H9 (cell line): ENCODE measurements around the gene SLC35A2. TPM values are rescaled to one million over a fixed set of nuclear protein-coding genes. Genes with fewer than 3 reads are reported as not detected.

ENCODE experiments used
- DNase-seq: peaks from one replicate; pipeline ENCODE4 v3.0.0-alpha.2; 2017
- H2AFZ ChIP-seq: one replicate; pipeline ENCODE4 v1.6.1; 2013; ENCODE audit warnings: mild to moderate bottlenecking, low read length, control low read depth, moderate library complexity
- H2AK5ac ChIP-seq: 2 replicates; pipeline ENCODE4 v1.6.1; 2013; ENCODE audit warnings: low read length, control low read depth, mixed read lengths; ENCODE audit not compliant: insufficient read length
- H2BK120ac ChIP-seq: one replicate; pipeline ENCODE4 v1.6.1; 2013; ENCODE audit warnings: low read depth, mild to moderate bottlenecking, low read length, control low read depth, inconsistent platforms; ENCODE audit not compliant: poor library complexity, severe bottlenecking
- H2BK12ac ChIP-seq: 2 replicates; pipeline ENCODE4 v1.6.1; 2013; ENCODE audit warnings: low read length, control low read depth, mixed read lengths, low read depth; ENCODE audit not compliant: insufficient read length
- H2BK15ac ChIP-seq: 2 replicates; pipeline ENCODE4 v1.6.1; 2013; ENCODE audit warnings: low read depth, low read length, control low read depth
- H2BK20ac ChIP-seq: one replicate; pipeline ENCODE4 v1.6.1; 2013; ENCODE audit warnings: low read depth, mild to moderate bottlenecking, low read length, control low read depth, inconsistent platforms; ENCODE audit not compliant: poor library complexity, severe bottlenecking
- H2BK5ac ChIP-seq: 2 replicates; pipeline ENCODE4 v1.6.1; 2013; ENCODE audit warnings: low read length, control low read depth, mixed read lengths; ENCODE audit not compliant: insufficient read length
- H3K14ac ChIP-seq: 2 replicates; pipeline ENCODE4 v1.6.1; 2013; ENCODE audit warnings: low read length, control low read depth; ENCODE audit not compliant: insufficient read depth
- H3K18ac ChIP-seq: 2 replicates; pipeline ENCODE4 v1.6.1; 2013; ENCODE audit warnings: low read depth, mild to moderate bottlenecking, mixed read lengths, low read length, control low read depth; ENCODE audit not compliant: insufficient read length
- H3K23ac ChIP-seq: 2 replicates; pipeline ENCODE4 v1.6.1; 2013; ENCODE audit warnings: low read length, control low read depth, mixed read lengths, low read depth; ENCODE audit not compliant: insufficient read length
- H3K23me2 ChIP-seq: 2 replicates; pipeline ENCODE4 v1.6.1; 2013; ENCODE audit warnings: low read depth, mild to moderate bottlenecking, mixed read lengths, low read length, control low read depth; ENCODE audit not compliant: insufficient read length, poor library complexity, severe bottlenecking
- H3K27ac ChIP-seq: 2 replicates; pipeline ENCODE4 v1.5.1; 2013; ENCODE audit warnings: low read length, control low read depth, mixed read lengths, low read depth; ENCODE audit not compliant: insufficient read length
- H3K27me3 ChIP-seq: 2 replicates; pipeline ENCODE4 v1.6.1; 2013; ENCODE audit warnings: low read length, control low read depth, inconsistent platforms; ENCODE audit not compliant: insufficient read depth
- H3K4ac ChIP-seq: 2 replicates; pipeline ENCODE4 v1.6.1; 2013; ENCODE audit warnings: low read depth, mild to moderate bottlenecking, control low read depth, inconsistent platforms, low read length, moderate library complexity
- H3K4me1 ChIP-seq: 2 replicates; pipeline ENCODE4 v1.6.1; 2013; ENCODE audit warnings: low read length, control low read depth, inconsistent platforms; ENCODE audit not compliant: insufficient read depth
- H3K4me2 ChIP-seq: 2 replicates; pipeline ENCODE4 v1.6.1; 2013; ENCODE audit warnings: low read length, control low read depth, mixed read lengths; ENCODE audit not compliant: insufficient read length, insufficient read depth
- H3K56ac ChIP-seq: 2 replicates; pipeline ENCODE4 v1.6.1; 2013; ENCODE audit warnings: low read depth, mild to moderate bottlenecking, mixed read lengths, low read length, control low read depth; ENCODE audit not compliant: insufficient read length
- H3K79me1 ChIP-seq: 2 replicates; pipeline ENCODE4 v1.6.1; 2013; ENCODE audit warnings: low read depth, mild to moderate bottlenecking, moderate library complexity, low read length, control low read depth, inconsistent platforms; ENCODE audit not compliant: insufficient read depth, poor library complexity, severe bottlenecking
- H3K79me2 ChIP-seq: 2 replicates; pipeline ENCODE4 v1.6.1; 2013; ENCODE audit warnings: low read length, control low read depth, inconsistent platforms; ENCODE audit not compliant: insufficient read depth
- H3K9ac ChIP-seq: 2 replicates; pipeline ENCODE4 v1.6.1; 2013; ENCODE audit warnings: low read length, control low read depth, mixed read lengths; ENCODE audit not compliant: insufficient read length; ENCODE audit errors: extremely low read depth
- H3K9me3 ChIP-seq: one replicate; pipeline ENCODE4 v1.6.1; 2013; ENCODE audit warnings: low read depth, low read length, inconsistent platforms; ENCODE audit not compliant: control insufficient read depth
- H3T11ph ChIP-seq: one replicate; pipeline ENCODE4 v1.6.1; 2013; ENCODE audit warnings: mild to moderate bottlenecking, low read length, control low read depth, inconsistent platforms
- H4K20me1 ChIP-seq: one replicate; pipeline ENCODE4 v1.6.1; 2013; ENCODE audit not compliant: control insufficient read depth, insufficient read length, insufficient read depth
- H4K5ac ChIP-seq: 2 replicates; pipeline ENCODE4 v1.6.1; 2013; ENCODE audit warnings: low read depth, mild to moderate bottlenecking, mixed read lengths, low read length, control low read depth; ENCODE audit not compliant: insufficient read length
- H4K8ac ChIP-seq: replicated peaks from 2 replicates; pipeline ENCODE4 v1.6.1; 2013; ENCODE audit warnings: low read length, control low read depth, mixed read lengths, low read depth; ENCODE audit not compliant: insufficient read length
- H4K91ac ChIP-seq: 2 replicates; pipeline ENCODE4 v1.6.1; 2013; ENCODE audit warnings: low read depth, mild to moderate bottlenecking, moderate library complexity, mixed read lengths, low read length, control low read depth; ENCODE audit not compliant: insufficient read length
- H3K27ac Mint-ChIP-seq, 3 experiments: 2 replicates in 2 of 3; 3 replicates in 1 of 3; pipeline ENCODE4 v1.8.0; 2020 to 2021; ENCODE audit warnings: mixed read lengths in 3 of 3, mild to moderate bottlenecking in 1 of 3, moderate library complexity in 1 of 3
- H3K27me3 Mint-ChIP-seq: 2 replicates; pipeline ENCODE4 v1.8.0; 2021; ENCODE audit warnings: low read depth, mild to moderate bottlenecking, moderate library complexity, mixed read lengths
- H3K36me3 Mint-ChIP-seq, 3 experiments: 2 replicates in 2 of 3; 3 replicates in 1 of 3; pipeline ENCODE4 v1.8.0; 2020 to 2021; ENCODE audit warnings: low read depth in 3 of 3, mixed read lengths in 3 of 3; ENCODE audit not compliant: insufficient read depth in 1 of 3
- H3K4me1 Mint-ChIP-seq, 2 experiments: 2 replicates each; pipeline ENCODE4 v1.8.0; 2020; ENCODE audit warnings: mixed read lengths in 2 of 2
- H3K4me3 Mint-ChIP-seq, 2 experiments: 2 replicates in 1 of 2; 3 replicates in 1 of 2; pipeline ENCODE4 v1.8.0; 2020 to 2021; ENCODE audit warnings: mild to moderate bottlenecking in 2 of 2, mixed read lengths in 2 of 2, moderate library complexity in 1 of 2
- H3K9me3 Mint-ChIP-seq, 2 experiments: 2 replicates in 1 of 2; 3 replicates in 1 of 2; pipeline ENCODE4 v1.8.0; 2020; ENCODE audit warnings: mild to moderate bottlenecking in 2 of 2, mixed read lengths in 2 of 2, moderate library complexity in 1 of 2
- CTCF ChIP-seq: fragments of 200-600 bp; sonication (generic); conservative IDR thresholded peaks from 3 replicates; pipeline ENCODE4 v1.8.0; 2021; ENCODE audit warnings: antibody characterized with exemption, mild to moderate bottlenecking
- WGBS: extraction: QIAGEN DNeasy Blood & Tissue Kit; methylation state at CpG from one replicate; pipeline ENCODE4 v1.1.7; 2013; ENCODE audit warnings: missing lambda C conversion rate, low lambda C conversion rate, mixed read lengths; ENCODE audit not compliant: insufficient read length; ENCODE audit errors: extremely low coverage; 5-methylcytosine and 5-hydroxymethylcytosine counted together
- total RNA-seq: library from RNA; stranded (reverse); gene quantifications from 2 replicates; pipeline ENCODE4 v1.2.1, GENCODE V29; 2021

The SLC35A2 gene
- total RNA-seq, 1 experiment from 2014 or later: 32.9 TPM

DNA sequence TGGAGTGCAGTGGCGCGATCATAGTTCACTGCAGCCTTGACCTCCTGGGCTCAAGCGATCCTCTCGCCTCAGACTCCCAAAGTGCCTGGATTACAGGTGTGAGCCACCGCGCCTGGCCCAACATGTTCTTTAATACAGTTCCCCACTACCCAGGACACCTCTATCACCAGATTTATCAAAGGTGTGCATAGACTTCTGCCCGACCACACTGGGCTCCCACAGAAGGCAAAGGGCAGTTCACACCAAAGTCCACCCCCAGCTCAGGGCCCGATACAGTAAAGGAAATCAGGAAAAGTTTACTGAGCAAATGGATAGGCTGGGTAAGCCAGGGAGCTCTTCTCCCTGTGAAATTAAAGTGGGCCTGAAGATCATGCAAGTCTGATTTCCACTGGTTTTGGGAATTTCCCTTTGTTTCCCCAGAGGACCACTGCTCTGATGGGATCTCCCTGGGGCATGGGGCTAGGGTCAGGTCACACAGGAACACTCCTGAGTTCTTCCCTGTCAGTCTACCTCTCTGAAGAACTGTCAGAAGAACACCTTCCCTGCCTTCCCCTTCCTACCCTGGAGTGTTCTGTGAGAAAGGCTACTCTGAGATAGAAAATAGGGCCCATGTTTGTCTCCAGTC lies 25.1 kb upstream of the SLC35A2 start:
- Histone ChIP-seq H3K4me1 (peaks cover 4% of the 10 kb centered on the region; the same call in 1 of the 2 replicates), H3K18ac (no peak overlapping the region), H4K8ac (no peak overlapping the region), H2BK12ac (peak overlapping the region; percentile 8), H3K23ac (no peak overlapping the region), H3T11ph (no peak overlapping the region), H3K27ac (no peak overlapping the region), H3K14ac (no peak overlapping the region), H2BK20ac (no peak overlapping the region), H3K9me3 (no peaks in the 10 kb centered on the region), H4K5ac (peak overlapping the region; percentile 43), H2BK15ac (no peak overlapping the region), H3K27me3 (no peaks in the 10 kb centered on the region), H2BK120ac (no peak overlapping the region), H3K9ac (no peak overlapping the region), H3K56ac (no peak overlapping the region), H2AK5ac (no peak overlapping the region), H3K4ac (no peak overlapping the region), H3K79me1 (no peaks in the 10 kb centered on the region), H4K20me1 (no peaks in the 10 kb centered on the region), H3K4me2 (peak overlapping the region; percentile 49), H3K23me2 (no peaks in the 10 kb centered on the region), H2AFZ (no peak overlapping the region), H3K79me2 (peaks cover 3% of the 10 kb centered on the region; the same call in 1 of the 2 replicates), H2BK5ac (peak overlapping the region; percentile 58), H4K91ac (peak overlapping the region; percentile 18)
- TF ChIP-seq CTCF: no peak
- DNase-seq: no peak
- H3K27me3 Mint-ChIP-seq: no peaks in the 10 kb centered on the region; the same call in none of the 2 replicates
- WGBS: no CpG with 5 or more reads among the region's 8 CpGs
- H3K36me3 Mint-ChIP-seq: peaks cover 32 to 56% (median 47%) of the 10 kb centered on the region in 3 experiments
- peaks cover 60 to 70% of the 10 kb centered on the region in 2 experiments for H3K9me3 Mint-ChIP-seq
- peaks cover 15 to 28% of the 10 kb centered on the region in 2 experiments for H3K4me1 Mint-ChIP-seq
- peak overlapping the region in 1 of 2 experiments; percentile 31; a peak in 2 of 5 replicates for H3K4me3 Mint-ChIP-seq
- peak overlapping the region; percentile 34 to 92 (median 87); a peak in 4 of 7 replicates for H3K27ac Mint-ChIP-seq
